ENCODE data around the gene KDM4B. TPM values are rescaled to one million over a fixed set of nuclear protein-coding genes. Genes with fewer than 3 reads are reported as not detected.
A peak's percentile ranks its signal among the peaks of the same experiment; 100 is the strongest.

The KDM4B gene
- total and polyA plus RNA-seq, 3 donors from 2014 or later, result 33.3 to 72.7 (median 67.7) TPM

DNA sequence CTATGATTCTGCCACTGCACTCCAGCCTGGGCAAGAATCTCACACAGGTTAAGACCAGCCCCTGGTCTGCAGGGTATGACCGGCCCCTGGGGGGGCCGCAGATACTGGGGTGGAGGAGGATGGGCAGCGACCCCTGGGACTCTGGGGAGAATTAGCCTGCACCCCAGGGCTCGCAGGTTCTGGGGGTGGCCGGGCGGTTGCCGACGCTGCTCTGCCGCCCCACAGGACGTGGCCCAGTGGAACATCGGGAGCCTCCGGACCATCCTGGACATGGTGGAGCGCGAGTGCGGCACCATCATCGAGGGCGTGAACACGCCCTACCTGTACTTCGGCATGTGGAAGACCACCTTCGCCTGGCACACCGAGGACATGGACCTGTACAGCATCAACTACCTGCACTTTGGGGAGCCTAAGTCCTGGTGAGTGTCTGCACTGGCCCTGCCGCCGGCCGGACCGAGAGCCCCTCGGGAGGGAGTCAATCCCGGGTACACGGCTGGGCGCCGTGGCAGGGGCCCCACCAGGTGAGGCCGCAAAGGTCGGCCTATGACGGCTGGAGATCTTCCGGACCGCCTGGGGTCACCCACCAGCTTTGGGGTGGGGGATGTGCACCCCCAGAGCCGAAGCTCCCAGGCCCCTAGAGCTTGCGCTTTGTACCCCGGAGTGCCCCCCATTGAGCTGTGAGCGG is 78.5 kb downstream of the KDM4B start:
- no peak for DNase-seq
- WGBS, 2 donors, result 93 to 95% methylated on average over 17 to 35 of the region's 39 CpGs
- H3K27ac ChIP-seq, result no peak overlapping the region
- H3K27me3 ChIP-seq, result no peaks in the 10 kb centered on the region
- no peaks in the 10 kb centered on the region for H3K36me3 ChIP-seq (ENCODE audit: low read depth, missing control alignments)
- H3K9me3 ChIP-seq, result no peaks in the 10 kb centered on the region
- no peak overlapping the region for H3K4me3 ChIP-seq
- TF ChIP-seq, protein P1, sequence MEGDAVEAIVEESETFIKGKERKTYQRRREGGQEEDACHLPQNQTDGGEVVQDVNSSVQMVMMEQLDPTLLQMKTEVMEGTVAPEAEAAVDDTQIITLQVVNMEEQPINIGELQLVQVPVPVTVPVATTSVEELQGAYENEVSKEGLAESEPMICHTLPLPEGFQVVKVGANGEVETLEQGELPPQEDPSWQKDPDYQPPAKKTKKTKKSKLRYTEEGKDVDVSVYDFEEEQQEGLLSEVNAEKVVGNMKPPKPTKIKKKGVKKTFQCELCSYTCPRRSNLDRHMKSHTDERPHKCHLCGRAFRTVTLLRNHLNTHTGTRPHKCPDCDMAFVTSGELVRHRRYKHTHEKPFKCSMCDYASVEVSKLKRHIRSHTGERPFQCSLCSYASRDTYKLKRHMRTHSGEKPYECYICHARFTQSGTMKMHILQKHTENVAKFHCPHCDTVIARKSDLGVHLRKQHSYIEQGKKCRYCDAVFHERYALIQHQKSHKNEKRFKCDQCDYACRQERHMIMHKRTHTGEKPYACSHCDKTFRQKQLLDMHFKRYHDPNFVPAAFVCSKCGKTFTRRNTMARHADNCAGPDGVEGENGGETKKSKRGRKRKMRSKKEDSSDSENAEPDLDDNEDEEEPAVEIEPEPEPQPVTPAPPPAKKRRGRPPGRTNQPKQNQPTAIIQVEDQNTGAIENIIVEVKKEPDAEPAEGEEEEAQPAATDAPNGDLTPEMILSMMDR (IDR thresholded peaks at IDR 0.05), result no peak
- no peak for TF ChIP-seq POLR2A (IDR thresholded peaks at IDR 0.05)
- H3K4me1 ChIP-seq, result peaks cover 17% of the 10 kb centered on the region
- intact Hi-C loops (cut with DNase I; ENCODE audit: low total_unique reads), result loop anchor here (10.0 kb wide), 1 partner anchor 527 kb away; no protein-coding TSS in a partner anchor

DNA sequence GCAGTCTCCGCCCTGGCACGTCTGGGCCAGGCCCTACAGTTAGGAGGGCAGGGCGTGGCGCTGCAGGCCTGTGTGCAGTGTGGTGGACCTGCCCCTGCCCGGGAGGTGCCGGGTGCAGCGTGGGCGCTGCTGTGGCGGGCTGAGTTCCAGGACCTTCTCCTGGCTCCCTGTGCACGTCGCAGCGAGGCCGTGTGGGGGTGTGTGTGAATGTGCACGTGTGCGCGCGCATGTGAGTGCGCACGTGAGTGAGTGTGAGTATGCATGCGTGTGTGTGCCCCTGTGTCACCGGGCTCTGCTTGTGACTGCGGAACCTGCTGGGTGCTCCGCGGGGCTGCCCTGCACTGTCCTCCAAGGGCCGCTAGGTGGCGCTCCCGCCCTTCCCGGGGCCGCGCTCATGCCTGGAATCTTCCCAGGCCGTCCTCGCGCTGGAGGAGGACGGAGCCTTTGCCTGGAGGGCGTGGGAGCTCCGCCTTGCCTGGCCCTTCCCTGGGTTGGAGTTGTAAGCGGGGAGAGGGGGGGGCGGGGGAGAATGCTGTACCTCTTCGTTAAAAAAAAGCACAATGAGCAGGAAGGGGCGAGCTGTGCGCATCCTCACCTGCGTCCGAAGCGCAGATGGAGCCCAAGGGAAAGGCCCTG is 79.3 kb downstream of the KDM4B start:
- DNase-seq, result peak; percentile 86
- Histone ChIP-seq H3K36me3 (ENCODE audit: low read depth, missing control alignments) (no peaks in the 10 kb centered on the region), H3K4me1 (peaks cover 17% of the 10 kb centered on the region), H3K27me3 (no peaks in the 10 kb centered on the region), H3K4me3 (no peak overlapping the region), H3K9me3 (no peaks in the 10 kb centered on the region), H3K27ac (no peak overlapping the region)
- intact Hi-C loops (cut with DNase I; ENCODE audit: low total_unique reads), result loop anchor here (10.0 kb wide), 1 partner anchor 527 kb away; no protein-coding TSS in a partner anchor
- TF ChIP-seq, protein P1 (IDR thresholded peaks at IDR 0.05), result peak; percentile 96 to 99 (median 98)
- TF ChIP-seq POLR2A (IDR thresholded peaks at IDR 0.05), result no peak
- 50 to 58% methylated on average over 11 to 43 of the region's 44 CpGs for WGBS, 2 donors

DNA sequence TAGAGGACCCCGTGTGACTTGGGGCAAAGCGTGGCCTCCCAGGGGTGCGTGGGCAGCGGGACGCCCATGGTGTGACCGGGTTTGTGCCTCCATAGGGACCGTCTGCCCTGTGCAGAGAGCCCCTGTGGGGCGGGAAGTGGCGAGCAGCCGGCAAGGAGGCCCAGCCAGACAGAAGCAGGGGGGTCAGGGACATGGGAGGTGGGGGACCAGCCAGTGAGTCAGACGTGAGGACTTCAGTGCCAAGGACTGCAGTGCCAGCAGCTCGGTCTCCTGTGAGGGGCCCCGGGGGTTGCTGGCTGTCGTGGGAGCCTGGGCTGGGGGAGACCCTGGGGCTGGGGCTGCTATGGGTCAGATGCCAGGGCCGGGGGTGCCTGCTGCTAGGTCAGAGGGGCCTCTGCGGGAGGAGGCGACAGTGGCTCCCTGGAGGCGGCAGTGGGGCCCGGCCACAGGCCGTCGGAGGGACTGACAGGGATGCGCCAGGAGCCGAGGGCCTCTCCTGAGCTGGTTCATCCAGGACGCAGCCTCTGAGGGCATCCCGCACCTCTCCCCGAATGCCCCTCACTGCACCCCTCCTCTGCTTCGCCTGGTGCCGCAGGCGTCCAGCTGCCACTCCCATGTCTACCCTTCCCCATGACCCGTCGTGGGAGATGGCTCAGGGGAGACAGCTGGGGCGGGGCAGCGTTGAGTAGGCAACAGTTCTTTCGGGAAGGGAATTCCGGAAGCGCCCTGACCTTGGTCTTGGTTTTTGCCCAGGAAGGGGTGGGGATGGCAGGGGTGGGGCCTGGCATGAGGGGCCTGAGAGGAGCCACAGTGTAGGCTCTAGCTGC is 80.0 kb downstream of the KDM4B start:
- H3K4me3 ChIP-seq, result no peak overlapping the region
- H3K4me1 ChIP-seq, result peaks cover 17% of the 10 kb centered on the region
- intact Hi-C loops (cut with DNase I; ENCODE audit: low total_unique reads), result loop anchor here (10.0 kb wide), 1 partner anchor 526 kb away; no protein-coding TSS in a partner anchor
- H3K27ac ChIP-seq, result no peak overlapping the region
- H3K9me3 ChIP-seq, result no peaks in the 10 kb centered on the region
- DNase-seq, result no peak
- H3K36me3 ChIP-seq (ENCODE audit: low read depth, missing control alignments), result no peaks in the 10 kb centered on the region
- no peaks in the 10 kb centered on the region for H3K27me3 ChIP-seq
- WGBS, 2 donors, result 56 to 62% methylated on average over 16 to 36 of the region's 36 CpGs
- TF ChIP-seq, protein P1 (IDR thresholded peaks at IDR 0.05), result no peak
- no peak for TF ChIP-seq POLR2A (IDR thresholded peaks at IDR 0.05)

DNA sequence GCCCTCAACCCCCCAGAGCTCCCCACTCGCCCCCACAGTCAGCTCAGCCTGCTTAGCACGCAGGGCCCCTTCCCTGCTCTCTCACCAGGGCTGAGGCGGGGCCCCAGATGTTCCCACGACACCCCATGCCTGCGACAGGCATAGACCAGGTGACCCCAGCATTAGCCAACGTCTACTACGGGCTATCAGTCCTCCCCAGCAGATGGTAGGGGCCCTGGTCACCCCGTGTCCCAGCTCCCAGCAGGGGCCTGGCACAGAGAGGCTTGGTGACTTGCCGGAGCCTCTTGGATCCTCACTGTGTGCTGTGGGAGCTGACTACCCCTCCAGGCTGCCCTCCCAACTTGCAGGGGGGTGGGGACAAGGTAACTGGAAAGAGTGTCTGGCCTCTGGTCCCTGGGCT is 80.6 kb downstream of the KDM4B start:
- TF ChIP-seq, protein P1 (IDR thresholded peaks at IDR 0.05), result no peak
- TF ChIP-seq POLR2A (IDR thresholded peaks at IDR 0.05), result no peak
- no peak for DNase-seq
- Histone ChIP-seq H3K27ac (no peak overlapping the region), H3K4me3 (no peak overlapping the region), H3K9me3 (no peaks in the 10 kb centered on the region), H3K36me3 (ENCODE audit: low read depth, missing control alignments) (no peaks in the 10 kb centered on the region), H3K27me3 (no peaks in the 10 kb centered on the region), H3K4me1 (peaks cover 17% of the 10 kb centered on the region)
- intact Hi-C loops (cut with DNase I; ENCODE audit: low total_unique reads), result loop anchor here (10.0 kb wide), 1 partner anchor 525 kb away; no protein-coding TSS in a partner anchor
- WGBS, 2 donors, result 79 to 100% methylated on average over 1 to 9 of the region's 9 CpGs
